Measurements from ENCODE around the gene DENND6B.

The DENND6B gene

GRCh38 chr22:50296658-50297490 lies 29.9 kb downstream of the DENND6B start:
- TF ChIP-seq CTCF (IDR thresholded peaks at IDR 0.05; ENCODE audit: borderline replicate concordance, insufficient read depth, low read depth, low read length): no peak

GRCh38 chr22:50294319-50294656 lies 32.5 kb downstream of the DENND6B start:
- no peak for TF ChIP-seq CTCF (IDR thresholded peaks at IDR 0.05; ENCODE audit: borderline replicate concordance, insufficient read depth, low read depth, low read length)
- no peak overlapping the region for H3K4me3 ChIP-seq (ENCODE audit: low read depth, low read length)

More at GRCh38 chr22:50296658-50297490, 29.9 kb downstream of the DENND6B start:
- no peak overlapping the region for H3K4me3 ChIP-seq (ENCODE audit: low read depth, low read length)

GRCh38 chr22:50293441-50294318 lies 33.1 kb downstream of the DENND6B start:
- TF ChIP-seq CTCF (IDR thresholded peaks at IDR 0.05; ENCODE audit: borderline replicate concordance, insufficient read depth, low read depth, low read length): no peak
- H3K4me3 ChIP-seq (ENCODE audit: low read depth, low read length): no peak overlapping the region

- no peak for TF ChIP-seq CTCF (IDR thresholded peaks at IDR 0.05; ENCODE audit: borderline replicate concordance, insufficient read depth, low read depth, low read length)
- H3K4me3 ChIP-seq (ENCODE audit: low read depth, low read length): no peak overlapping the region
These were observed 34.0 kb downstream of the DENND6B start for GRCh38 chr22:50292643-50293440.

GRCh38 chr22:50289942-50290630 lies 36.7 kb downstream of the DENND6B start:
- TF ChIP-seq CTCF (IDR thresholded peaks at IDR 0.05; ENCODE audit: borderline replicate concordance, insufficient read depth, low read depth, low read length): no peak
- H3K4me3 ChIP-seq (ENCODE audit: low read depth, low read length): no peak overlapping the region

- no peak overlapping the region for H3K4me3 ChIP-seq (ENCODE audit: low read depth, low read length)
- no peak for TF ChIP-seq CTCF (IDR thresholded peaks at IDR 0.05; ENCODE audit: borderline replicate concordance, insufficient read depth, low read depth, low read length)
These were observed 37.5 kb downstream of the DENND6B start for GRCh38 chr22:50289151-50289941.
